ENCODE results near the gene SRSF6.
"Not testable (repeated sequence)": the region's sequence is repeated elsewhere in the genome, so short reads cannot be mapped to it uniquely, and the experiment has no call there.

SRSF6 gene

GRCh38 chr20:43450841-43451799 is 6.6 kb upstream of the SRSF6 start:
- no peak for DNase-seq

DNA sequence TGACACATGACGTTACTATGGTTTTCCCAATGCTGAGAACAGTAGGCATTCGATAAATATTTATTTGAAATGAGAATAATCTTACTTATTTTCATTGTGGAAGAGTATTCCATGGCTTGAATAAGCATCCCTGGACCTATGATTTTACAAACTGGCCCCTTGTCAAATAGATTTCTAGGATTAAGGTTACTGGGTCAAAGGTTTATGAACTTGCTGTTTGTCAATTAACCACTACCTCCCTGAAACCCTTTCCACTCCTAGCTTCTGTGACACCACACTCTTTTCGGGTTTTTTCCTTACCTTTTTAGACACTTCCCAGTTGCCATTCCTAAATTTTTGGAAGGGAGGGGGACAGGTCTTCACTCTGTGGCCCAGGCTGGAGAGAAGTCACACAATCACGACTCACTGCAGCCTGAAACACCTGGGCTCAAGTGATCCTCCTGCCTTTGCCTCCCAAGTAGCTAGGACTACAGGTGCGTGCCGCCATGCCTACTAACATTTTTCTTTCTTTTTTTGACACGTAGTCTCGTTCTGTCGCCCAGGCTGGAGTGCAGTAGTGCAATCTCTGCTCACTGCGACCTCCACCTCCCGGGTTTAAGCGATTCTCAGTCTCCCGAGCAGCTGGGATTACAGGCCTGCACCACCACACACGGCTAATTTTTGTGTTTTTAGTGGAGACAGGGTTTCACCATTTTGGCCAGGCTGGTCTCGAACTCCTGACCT is 5.1 kb upstream of the SRSF6 start:
- no peak for DNase-seq

DNA sequence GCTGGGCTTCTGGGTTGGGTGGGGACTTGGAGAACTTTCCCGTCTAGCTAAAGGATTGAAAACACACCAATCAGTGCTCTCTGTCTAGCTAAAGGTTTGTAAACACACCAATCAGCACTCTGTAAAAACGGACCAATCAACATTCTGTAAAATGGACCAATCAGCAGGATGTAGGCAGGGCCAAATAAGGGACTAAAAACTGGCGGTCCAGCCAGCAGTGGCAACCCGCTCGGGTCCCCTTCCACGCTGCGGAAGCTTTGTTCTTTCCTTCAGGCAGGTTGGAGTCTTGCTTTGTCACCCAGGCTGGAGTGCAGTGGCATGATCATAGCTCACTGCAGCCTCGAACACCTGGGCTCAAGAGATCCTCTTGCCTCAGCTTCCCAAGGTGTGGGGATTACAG is 1.4 kb upstream of the SRSF6 start:
- DNase-seq, result not testable (repeated sequence)

DNA sequence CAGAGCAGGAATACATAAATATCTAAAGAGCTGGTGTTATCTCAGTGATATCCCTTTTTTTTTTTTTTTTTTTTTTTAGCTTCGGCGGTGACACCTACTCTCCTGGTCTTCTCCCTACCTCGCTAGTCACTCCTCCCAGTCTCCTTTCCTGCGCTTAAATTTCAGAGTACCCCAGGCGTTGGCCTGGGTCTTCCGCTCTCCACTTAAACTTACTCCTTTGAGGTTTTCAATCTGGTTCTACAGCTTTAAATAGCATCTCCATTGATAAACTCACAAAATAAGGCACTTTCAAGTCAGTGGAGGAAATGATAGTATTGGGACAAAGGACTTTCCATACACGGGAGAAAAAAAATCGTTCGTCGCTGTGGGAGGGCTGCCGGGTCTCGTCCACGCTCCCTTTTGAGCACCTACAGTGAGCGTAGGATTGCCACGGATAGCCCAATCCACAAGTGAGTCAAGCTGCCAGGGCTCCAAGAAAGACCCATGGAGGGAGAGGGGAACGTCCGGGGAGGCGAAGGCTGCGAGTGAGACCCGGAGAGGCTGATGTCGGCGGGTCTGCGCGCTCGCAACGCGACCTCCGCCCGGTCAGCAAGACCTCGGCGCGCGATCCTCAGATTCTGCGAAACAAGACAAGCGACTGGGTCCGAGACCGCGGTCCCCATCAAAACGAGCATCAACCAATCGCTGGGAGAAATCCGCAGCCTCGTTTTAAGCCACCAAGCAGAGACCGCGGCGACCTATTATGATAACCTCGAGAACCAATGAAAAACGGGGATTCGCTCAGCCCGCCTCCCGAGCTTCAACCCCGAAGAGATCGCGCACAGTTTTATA is 672 bp upstream of the SRSF6 start:
- peak; percentile 77 for DNase-seq

GRCh38 chr20:43458422-43458924 is 777 bp downstream of the SRSF6 start:
- DNase-seq, result no peak

DNA sequence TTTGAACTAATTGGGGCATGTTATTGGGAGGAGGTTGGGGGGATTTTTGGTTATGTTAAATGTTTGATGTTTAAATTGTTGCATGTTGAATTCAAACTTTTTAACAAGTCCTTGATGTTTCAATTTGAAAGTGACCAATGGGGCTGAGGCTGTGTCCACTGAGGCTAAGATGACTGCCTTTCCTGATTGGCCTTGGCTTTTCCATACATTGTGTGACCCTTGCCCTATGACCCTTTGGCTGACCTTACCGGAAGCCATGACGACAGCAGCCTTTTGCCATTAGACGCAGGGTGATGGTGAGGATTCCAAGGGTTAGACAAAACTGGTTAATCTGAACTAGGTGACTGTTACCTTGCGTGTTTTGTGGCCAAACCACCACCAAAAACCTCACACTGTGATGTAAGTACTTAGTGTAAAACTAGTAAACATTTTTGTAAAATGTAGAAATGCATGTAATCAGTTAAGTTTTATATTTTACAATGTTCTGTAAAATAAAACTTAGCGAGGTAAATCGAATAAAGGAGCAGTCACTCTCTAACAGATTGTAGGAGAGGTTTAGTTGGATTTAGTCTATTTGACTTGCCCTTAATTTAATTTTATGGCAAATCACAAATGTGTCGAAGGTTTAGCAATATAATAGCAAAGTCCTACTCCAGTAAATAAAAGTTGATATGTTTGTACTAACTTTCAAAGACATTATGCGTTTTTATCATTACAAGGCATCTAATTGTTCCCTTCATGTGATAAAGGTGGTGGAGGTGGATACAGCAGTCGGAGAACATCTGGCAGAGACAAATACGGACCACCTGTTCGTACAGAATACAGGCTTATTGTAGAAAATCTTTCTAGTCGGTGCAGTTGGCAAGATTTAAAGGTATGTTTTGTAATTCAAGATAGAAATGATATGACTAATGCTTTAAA is 1.6 kb downstream of the SRSF6 start:
- DNase-seq, result no peak

GRCh38 chr20:43460172-43460829 is 2.6 kb downstream of the SRSF6 start:
- no peak for DNase-seq

GRCh38 chr20:43460830-43461200 is 3.1 kb downstream of the SRSF6 start:
- DNase-seq, result no peak

DNA sequence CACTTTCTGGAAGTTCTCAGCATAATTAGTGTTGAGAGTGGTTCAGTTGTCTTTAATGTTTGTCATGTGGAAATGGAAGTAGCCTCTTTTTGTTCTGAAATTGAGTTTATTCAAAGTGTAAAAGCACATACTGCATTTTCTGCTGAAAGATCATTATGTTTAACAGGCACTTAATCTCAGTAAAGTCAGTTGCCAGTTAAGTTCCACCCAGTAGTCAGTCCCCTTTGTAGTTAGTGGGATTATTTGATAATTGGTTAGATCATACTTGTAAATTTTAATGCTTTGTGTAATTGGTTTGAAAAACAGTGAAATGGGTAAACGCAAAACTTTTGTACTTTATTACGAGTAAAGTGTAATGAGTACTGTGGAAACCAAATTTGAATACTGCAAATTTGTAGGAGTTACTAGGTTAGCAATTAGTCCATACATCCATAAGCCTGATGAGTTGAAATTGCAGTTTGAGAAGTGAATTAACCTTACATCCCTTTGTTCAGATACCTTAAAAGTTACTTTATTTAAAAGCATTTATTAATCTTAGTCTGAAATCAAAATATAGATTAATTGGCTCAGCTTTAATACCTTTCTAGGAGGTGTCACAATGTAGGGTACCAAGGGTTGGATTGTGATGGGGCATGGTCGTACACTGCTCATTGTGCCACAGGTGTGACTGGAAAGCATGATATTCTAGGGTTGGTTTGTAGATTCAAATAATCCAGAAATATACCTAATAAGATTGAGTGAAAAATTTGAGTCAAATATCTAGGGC is 4.4 kb downstream of the SRSF6 start:
- DNase-seq, result no peak

GRCh38 chr20:43462660-43463526 is 5.2 kb downstream of the SRSF6 start:
- DNase-seq, result no peak

DNA sequence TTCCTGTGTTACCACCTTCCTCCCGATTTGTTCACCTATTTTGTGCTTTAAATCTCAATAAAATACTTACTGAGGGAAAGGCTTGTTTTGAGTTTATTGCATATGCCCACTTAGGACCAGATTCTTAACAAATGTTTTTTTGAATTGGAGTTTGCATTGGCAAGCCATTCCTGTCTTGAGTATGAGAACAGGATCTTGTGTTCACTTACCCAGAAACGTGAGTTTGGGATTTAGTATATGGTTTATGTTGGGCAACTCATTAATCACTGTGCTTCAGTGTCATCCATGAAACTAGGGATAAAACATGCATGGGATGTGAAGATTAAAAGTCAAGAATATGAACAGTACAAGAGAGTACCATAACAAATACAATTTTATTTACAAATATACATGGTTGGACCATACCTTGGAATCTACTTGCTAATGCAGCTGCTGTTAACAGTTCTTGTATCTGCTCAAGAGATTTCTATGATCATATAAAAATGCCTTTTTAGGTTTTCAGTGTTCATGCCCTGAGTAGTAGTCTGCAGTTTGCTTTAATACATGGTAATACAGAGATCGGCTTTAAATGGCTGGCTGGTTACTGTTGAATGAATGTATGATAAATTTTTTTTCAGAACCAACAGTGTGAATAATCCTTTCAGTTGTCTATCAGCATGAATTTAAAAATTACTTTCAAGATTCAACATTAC is 6.0 kb downstream of the SRSF6 start:
- no peak for DNase-seq

DNA sequence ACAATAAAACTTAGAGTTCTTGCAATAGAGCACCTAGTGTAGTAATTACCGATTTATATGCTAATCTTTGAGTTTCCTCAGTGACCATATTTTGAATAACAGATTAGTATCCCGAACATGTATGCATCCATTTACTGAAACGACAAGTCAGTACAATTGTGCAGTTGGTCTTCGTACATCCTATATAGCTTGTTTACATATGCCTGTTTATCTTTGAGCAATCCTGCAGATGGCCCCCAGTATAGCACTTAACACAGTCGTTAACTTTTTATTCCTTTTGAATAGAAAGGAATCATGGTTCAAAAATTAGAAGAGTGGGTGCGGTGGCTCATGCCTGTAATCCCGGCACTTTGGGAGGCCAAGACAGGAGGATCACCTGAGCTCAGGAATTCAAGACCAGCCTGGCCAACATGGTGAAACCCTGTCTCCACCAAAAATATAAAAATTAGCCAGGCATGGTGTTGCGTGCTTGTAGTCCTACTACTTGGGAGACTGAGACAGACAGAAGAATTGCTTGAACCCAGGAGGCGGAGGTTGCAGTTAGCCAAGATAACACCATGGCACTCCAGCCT is 6.6 kb downstream of the SRSF6 start:
- DNase-seq, result no peak

- no peak for DNase-seq
Observed at GRCh38 chr20:43465625-43465943, 7.9 kb downstream of the SRSF6 start.

DNA sequence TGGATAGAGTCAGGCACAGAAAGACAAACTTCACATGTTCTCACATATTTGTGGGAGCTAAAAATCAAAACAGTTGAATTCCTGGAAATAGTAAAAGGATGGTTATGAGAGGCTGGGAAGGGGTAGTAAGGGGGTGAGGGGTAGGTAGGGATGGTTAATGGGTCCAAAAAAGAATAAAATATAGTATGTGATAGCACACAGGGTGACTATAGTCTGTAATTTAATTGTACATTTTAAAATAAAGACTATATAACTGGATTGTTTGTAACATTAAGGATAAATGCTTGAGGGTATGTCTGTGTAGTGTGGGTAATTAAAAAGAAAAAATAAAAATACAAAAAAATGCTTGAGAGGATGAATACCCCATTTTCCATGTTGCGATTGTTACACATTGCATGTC is 9.9 kb downstream of the SRSF6 start:
- DNase-seq, result no peak

DNA sequence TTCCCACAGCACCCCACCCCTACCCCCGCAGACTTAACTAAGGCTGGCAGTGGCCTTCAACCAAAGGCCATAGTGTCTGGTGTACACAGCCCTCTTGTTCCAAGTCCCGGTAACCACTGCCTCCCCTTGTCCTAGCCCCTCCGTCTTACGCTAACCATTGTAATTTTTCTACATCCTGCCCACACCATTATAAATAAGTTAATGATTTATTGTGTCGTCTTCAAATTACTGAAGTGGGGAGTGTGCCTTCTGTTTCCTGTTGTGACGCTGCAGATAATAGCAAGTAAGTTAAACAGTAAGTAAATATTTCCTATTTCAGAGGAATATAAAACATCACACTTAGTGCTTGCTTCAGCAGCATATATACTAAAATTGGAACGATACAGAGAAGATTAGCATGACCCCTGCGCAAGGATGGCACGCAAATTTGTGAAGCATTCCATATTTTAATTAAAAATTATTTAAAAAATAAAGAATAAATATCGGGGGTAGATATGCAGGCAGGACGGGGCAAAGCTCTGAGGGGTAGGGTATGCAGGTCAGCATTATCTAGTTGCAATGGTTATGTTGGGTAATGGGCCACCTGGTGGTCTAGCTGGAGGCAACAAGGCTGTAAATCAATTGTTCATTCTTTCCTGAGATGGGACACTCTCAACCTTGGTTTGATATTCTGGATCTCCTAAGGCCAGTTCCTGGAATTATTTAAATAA is 15.1 kb downstream of the SRSF6 start:
- DNase-seq, result no peak

- DNase-seq, result no peak
Observed at GRCh38 chr20:43473381-43473704, 15.6 kb downstream of the SRSF6 start.

- no peak for DNase-seq
Observed at GRCh38 chr20:43477193-43477592, 19.5 kb downstream of the SRSF6 start.

DNA sequence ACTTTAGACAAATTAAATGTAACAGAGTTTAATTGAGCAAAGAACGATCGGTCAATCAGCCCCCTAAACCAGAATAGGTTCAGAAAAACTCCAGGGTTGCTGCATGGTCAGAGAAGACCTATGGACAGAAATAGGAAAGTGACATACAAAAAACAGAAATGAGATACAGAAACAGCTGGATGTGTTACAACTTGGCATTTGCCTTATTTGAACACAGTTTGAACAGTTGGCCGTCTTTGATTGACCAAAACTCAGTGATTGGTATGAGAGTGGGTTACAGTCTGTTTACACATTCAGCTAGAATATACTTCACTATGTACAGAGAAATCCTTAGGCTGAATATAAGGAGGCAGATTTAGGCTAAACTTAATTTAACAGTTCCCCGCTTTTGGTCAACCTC is 19.9 kb downstream of the SRSF6 start:
- no peak for DNase-seq

Data from NCI-H1436 treated with DMSO at 0.1 percent for 48 hours (cell line).